ENCODE results near the gene CYP2C8.

- TF ChIP-seq CTCF (IDR thresholded peaks at IDR 0.05; ENCODE audit: borderline replicate concordance, extremely low read depth, low read length, poor library complexity, severe bottlenecking): no peak
- no peak for TF ChIP-seq EZH2 (IDR thresholded peaks at IDR 0.05; ENCODE audit: borderline replicate concordance, low read depth, low read length, severe bottlenecking)
Observed at GRCh38 chr10:95026461-95026860, 42.8 kb downstream of the CYP2C8 start.

Measured in DND-41 (cell line).